Stimulated activated CD8-positive, alpha-beta memory T cell treated with anti-CD3 and anti-CD28 coated beads, Interleukin-12 subunit alpha, Interleukin-12 subunit beta, amount 100 ng/mL, for 24 hours (primary cell): Measurements from ENCODE around the gene ST6GALNAC5.
"Not testable (repeated sequence)": the region's sequence is repeated elsewhere in the genome, so short reads cannot be mapped to it uniquely, and the experiment has no call there.

Experiments
- DNase-seq: peaks from one replicate; pipeline ENCODE4 v3.0.0-alpha.2; 2020; ENCODE audit errors: extremely low read depth

The ST6GALNAC5 gene

DNA sequence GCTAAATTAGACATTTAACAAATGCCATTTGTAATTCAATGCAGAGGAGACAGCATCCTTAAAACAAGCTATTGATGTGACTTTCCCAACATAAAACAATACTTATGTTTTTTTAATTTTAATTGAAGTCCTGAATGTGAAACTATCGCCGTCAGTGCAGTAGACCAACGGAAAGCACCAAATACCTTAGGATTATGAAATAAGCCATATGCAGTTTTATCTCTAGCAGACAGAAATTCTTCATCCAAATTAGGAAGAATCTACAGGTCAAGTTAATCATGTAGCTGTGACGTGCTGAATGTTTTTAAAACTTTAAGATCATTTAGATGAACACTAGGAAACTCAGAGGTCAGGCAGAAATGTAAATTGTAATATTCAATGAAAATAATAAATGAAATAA, 714 bp upstream of the ST6GALNAC5 start:
- no peak for DNase-seq

DNA sequence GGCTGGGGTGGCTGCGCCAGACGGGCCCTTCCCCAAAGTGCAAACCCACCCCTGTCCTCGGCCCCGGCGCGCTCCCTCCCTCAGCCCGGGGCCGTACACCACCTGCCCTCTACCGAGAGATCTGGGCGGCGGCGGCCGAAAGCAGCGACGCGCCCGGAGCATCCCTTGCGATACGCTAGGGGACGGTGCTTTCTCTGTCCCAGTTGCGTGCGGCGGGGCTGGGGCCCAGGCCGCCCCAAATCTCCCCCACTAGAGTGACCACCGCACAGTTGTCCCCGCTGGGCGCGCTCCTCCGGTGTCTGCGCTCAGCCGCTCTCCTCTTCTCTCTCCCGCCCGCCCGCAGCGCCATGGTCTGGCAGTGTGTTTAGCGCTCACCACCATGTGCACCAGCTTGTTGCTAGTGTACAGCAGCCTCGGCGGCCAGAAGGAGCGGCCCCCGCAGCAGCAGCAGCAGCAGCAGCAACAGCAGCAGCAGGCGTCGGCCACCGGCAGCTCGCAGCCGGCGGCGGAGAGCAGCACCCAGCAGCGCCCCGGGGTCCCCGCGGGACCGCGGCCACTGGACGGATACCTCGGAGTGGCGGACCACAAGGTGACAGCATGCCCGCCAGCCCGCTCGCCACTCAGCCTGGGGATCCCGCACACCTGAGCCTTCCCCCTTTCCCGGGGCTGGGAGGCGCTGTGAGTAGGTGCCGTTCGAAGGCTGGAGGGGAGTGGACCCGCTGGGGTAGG, 1.0 kb downstream of the ST6GALNAC5 start:
- no peak for DNase-seq

DNA sequence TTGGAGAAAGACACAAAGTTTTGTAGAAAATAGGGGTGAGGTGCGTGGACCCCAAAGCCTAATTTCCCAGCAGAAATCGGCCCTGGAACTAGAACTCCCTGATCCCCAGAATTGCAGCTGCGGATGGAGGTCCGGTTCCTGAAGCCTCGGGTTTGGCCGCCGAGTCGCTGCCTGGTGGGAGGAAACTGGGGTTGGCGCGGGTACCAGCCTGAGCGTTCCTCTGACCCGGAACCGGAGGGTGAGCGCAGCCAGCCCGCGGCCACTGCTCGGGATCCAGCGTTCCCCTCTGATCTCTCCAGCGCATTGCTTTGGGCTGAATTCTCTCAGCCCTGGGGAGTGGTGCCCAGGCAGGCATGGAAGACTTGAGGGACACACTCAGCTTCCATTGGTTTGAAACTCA, 1.6 kb downstream of the ST6GALNAC5 start:
- no peak for DNase-seq

DNA sequence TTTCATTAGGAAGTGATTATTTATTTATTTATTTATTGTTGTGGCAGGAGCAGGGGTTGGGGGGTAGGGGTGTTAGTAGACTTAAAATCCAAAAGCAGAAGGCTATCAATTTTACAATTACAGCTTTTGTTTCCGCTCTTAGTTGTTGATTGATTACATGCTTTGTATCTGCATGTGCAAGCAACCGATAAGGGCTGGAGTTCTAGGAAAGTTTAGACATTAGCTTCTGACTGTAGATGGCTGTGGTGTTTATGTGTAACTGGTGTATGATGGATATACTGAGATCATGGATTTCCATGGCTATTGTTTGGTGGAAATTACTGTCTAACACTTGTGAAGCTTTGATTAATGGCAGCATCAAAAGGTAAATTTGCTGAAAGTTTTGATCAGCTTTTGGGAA, 2.8 kb downstream of the ST6GALNAC5 start:
- no peak for DNase-seq

DNA sequence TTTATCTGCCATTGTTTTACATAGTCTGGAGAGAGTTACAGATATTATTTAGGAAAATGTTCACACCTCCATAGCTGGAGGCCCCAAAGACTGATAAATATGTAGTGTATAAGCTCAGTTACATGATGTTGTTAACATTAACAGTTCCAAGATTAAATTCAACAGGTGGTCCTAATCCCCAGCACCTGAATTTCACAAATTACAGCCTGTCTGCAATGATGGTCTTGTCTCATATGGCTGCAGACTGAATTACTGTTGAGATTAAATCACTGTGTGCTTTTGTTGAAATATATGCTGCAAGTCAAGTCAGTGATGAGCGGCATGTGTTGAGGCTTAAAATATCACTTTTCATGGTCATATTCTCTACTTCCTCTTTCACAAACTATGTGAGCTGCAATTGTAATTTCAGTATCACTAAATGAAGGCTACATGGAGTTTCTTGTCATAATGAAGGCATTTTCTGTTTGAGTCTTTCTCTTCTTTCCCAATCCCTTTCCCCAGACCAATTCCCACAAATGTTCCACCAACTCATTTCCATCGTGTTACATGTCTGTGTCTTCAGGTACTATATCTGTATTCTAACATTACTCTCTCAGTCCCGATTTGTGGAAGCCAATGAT, 4.2 kb downstream of the ST6GALNAC5 start:
- DNase-seq, result no peak

DNA sequence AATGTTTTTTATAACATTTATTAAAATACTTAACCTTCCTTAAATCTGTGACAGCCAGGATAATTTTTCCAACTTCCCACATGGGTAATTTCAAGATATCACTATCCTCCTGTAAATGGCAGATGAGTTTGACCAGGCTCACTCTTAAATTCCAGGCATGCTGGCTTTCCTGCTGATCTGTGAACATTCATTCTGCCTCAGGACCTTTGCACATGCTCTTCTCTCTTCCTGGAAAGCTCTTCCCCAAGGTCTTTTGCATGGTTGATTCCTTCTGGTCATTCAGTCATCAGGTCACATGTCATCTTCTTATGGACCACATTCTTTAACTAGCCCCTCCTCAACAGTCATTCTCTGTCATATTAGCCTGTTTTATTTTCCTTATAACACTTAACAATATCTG, 5.7 kb downstream of the ST6GALNAC5 start:
- no peak for DNase-seq

DNA sequence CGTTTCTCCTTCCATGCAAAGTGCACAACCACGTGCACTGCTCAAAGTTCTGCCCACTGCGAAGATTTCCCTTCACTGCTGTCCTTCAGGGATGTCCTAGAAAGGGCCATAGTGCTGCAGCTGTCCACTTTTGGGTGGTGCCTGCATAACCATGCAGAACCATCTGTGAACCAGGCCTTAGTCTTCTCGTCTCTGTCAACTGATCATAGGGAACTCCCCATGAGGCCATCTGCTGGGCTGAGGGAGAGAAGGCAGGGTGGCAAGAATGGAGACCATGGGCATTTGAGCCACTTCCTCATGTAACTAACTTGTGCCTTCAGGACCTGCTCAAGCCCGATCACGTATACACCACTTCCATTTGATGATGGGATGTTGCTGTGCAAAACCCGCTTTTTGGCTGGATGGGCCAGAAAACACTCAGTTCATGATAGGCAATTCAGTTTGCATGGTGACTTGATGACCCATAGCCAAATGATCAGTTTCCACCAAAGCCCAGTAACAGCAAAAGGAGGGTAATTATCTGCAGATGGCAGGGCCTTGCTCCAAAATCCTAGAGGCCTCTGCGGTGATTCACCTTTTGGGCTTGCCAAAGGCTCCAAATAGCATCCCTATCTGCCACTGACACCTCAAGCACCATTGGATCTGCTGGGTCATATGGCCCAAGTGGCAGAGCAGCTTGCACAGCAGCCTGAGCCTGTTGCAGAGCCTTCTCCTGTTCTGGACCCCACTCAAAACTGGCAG, 9.5 kb downstream of the ST6GALNAC5 start:
- no peak for DNase-seq

DNA sequence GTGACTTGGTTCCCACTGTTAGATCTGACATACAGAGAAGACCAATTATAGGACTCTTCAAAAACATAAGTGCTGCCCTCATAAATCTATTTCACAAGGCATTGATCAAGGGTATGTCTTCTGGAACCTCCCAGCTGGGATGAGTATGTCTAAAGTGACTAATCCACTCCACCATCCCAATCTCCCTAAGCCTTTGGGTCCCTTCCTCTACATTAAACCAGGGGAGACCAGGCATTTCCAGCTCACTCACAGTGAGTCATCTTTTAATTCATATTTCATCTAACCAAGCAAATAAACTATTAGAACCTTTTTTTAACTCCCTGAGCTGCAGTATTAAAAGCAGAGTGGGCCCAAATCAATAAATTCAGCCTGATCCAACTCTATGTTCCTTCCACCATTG, 11.7 kb downstream of the ST6GALNAC5 start:
- not testable (repeated sequence) for DNase-seq

DNA sequence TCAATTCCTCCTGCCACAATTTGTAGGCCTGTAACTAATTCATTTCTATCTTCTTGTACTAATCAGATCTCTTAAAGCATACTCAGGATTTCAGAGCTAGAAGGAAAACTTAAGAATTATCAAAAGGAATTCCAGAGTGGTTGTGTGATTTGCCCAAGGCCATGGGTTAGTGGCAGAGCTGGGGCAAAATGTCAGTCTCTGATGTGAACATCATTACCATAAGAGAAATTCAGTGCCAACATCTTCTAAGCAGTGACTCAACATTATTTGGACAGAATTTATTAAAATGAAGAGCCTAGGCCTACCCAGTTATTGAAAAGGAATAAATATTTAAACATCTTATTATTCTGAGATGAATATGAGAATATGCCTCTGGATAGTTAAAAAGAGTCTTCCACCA, 14.5 kb downstream of the ST6GALNAC5 start:
- DNase-seq, result no peak

DNA sequence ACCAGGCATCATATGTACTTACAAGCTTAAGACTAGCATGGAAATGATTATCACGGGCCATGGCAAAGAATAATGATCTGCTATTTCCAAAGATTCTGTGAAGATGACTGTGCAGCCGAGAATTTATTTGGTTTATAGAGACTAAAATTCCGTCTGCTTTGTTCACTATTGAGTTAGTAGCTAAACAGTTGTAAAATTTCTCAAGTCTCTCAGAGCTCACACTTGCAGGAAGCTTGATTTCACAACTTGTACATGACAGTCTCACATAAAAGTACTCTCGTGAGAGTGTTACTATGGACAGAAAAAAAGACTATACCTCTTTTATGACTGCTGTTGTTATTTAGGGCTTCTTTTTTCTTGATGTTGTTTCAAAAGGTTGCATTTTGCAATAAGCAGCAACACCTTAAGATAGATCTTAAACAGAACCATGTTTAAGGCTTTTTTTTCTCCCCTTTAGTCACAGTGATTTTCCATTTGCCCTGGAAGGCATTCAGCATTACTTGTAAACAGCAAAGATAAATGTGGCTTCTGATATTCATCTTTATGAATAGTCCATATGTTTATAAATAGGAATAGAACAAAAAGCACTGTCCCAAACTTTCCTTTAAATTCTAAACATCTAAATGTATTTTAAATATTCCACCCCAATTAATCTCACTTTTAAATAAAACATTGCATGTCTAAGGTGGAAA, 24.8 kb downstream of the ST6GALNAC5 start:
- DNase-seq, result no peak

DNA sequence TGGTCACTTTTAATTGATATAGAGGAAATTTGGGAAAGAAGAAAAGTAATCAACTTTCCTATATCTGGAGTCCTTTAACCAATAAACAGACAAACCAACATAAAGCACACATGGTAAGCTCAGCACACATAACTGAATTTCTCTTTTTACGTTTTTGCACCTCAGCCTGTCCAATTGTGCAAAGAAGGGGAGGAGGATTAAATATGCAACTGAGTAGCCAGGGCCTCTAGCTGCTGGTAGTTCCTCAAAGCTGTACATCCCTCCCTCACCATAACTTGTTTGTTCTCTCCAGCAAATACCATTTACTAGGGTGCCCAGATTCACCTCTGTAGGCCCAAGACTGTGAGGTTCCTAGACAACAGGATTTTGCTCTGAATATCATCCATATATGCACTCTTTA, 25.4 kb downstream of the ST6GALNAC5 start:
- DNase-seq, result no peak

DNA sequence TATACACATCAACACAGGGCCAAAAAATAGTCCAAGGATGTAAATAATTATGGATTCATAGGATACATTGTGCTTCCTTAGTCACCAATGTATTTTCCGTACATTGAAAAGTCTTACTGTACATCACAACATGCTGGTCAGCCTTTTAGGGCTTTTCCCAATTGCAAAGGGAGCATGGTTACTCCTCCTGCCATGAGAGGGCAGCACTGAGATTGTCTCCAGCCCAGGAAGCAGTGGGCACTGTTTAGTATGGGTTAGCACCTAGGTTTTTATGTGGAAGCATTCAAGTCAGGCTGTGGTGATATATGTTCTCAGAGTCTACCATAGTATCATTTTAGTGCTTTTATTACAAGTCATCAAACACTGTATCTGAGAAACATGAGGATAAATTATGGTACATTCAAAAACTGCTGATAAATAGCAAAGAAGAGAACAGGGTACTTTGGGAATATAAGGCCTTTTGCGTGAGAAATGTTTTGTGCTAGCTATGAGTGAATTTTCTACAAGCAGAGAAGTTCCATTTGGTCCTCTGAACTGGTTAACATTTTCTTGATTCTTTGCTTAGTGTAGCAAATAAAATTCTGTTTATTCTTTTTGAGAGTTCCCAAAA, 34.0 kb downstream of the ST6GALNAC5 start:
- DNase-seq, result no peak

DNA sequence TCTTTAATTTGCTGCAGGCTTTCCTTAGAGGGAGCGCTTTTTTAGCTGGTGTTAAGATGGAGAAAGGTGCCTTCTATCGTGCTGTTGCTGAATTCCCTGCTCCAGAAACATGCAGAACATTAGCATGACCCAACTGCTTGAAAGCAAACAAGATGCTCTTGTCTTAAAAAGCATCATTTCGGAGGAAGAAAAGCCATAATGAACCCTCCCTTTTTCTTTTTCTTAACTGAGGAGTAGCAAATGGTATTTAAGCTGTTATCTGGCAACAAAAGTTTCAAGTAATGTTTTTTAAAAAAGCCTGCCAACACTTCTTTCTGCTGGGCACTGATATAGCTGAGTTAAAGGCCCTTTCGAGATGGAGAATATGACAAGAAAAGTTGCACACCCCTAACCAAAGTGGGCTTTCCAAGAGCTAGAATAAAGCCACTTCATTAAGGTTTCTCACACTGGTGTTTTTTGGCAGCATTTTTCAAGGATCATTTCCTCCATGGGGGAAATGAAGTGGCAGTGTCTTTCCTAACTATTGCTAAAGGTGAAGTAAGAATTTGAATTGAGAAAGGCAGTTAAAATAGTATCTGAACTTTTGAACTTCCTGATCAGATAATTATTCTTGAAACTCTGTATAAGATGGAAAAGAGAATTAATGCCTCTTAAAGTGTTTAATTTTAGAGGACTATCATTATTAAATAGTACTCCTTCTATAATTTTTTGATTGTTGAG, 38.8 kb downstream of the ST6GALNAC5 start:
- DNase-seq, result no peak

DNA sequence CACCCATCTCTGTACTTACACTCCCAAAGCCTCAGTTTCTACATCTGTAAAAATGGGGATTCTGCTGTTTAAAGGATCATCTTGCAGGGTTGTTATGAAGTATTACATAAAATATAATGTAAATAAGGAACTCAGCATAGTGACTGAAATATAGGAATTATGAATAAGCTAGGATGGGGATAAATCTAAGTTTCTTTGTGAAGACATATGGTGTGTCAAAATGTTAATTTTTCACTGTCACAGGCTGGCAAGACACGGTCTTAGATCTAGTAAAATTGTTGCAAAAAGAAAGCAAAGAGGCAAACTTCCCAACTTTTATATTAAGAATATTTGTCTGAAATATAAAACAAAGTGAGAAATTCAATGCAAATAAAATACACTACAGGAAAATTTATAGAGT, 42.0 kb downstream of the ST6GALNAC5 start:
- DNase-seq, result no peak

DNA sequence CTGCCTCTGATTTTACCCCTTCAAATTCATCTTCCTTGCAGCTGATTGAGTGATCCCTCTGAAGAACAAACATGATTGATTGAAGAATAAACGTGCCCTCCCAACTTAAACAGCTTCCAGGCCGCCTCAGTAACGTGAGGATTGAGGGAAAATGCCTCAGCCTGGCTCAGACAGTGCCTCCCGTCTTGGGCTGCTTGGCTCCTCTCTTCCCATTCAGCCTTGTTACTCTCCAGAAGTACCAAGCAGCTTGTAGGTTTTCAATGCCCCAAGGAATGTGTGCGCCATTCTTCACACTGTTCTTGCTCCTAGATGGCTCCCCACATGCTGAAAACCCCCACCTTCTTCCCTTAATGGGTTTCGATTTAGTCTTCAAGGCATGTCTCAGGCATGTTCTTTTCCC, 51.8 kb downstream of the ST6GALNAC5 start:
- DNase-seq, result no peak

DNA sequence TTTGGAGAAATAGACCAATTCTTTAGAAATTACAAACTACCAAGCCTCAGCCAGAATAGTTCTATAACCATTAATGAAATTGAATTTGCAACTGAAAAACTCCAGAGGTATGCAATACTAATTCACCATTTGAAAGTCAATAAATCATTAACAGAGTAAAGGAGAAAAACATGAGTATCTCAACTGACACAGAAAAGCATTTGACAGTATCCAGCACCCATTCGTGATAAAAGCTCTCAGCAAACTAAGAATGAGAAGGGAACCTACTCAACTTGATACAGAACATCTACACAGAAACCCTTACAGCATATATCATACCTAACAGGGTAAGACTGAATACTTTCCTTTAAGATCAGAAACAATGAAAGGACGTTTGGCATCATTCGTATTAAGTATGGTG, 54.3 kb downstream of the ST6GALNAC5 start:
- no peak for DNase-seq

DNA sequence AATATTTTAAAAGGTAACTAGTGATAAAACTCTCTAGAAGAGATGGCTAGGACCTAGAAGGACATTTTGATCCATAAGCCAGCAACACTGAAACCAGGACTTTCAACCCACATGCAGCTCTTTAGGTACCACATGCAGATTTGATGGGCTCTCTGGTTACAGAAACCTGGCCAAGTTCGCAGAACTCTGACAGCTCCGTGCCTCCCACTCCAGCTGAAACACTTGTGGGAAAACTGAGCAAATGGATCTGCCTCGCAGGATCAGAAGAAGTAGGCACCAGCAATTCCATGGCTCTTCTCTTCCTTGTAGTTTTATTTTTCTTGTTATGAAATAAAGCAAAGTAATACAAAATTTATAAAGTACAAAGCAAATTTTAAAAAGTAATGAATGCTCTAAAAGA, 58.5 kb downstream of the ST6GALNAC5 start:
- DNase-seq, result no peak

DNA sequence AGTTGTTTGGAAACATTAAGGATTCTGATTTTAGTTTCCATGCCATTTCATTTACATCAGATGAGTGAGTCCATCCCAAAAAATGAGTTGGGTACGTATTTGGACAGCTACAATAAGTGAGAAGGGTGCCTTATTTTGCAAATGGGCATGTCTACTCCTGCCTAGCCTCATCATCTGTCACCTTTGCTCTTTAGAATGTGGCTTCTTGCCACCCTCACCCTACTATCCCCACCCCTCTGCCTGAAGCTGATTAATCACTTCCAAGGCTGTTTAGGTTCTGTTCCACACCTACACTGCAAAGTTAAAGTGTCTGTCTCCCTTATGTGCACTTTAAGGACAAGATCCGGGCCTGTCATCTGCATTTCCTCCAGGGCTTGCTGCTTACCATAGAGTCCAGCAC, 61.2 kb downstream of the ST6GALNAC5 start:
- no peak for DNase-seq

DNA sequence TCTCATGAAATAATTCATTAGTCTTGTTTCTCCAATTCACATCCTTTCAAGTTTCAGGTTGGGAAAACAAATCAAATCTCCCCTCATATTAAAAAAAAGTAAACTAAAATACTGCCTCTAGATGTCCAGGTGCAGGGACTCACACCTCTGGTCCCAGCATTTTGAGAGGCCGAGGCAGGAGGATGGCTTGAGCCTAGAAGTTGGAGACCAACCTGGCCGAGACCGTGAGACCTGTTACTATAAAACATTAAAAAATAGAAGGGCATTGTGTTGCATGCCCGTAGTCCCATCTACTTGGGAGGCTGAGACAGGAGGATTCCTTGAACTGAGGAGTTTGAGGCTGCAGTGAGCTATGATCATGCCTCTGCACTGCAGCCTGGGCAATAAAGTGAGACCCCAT, 61.9 kb downstream of the ST6GALNAC5 start:
- no peak for DNase-seq

DNA sequence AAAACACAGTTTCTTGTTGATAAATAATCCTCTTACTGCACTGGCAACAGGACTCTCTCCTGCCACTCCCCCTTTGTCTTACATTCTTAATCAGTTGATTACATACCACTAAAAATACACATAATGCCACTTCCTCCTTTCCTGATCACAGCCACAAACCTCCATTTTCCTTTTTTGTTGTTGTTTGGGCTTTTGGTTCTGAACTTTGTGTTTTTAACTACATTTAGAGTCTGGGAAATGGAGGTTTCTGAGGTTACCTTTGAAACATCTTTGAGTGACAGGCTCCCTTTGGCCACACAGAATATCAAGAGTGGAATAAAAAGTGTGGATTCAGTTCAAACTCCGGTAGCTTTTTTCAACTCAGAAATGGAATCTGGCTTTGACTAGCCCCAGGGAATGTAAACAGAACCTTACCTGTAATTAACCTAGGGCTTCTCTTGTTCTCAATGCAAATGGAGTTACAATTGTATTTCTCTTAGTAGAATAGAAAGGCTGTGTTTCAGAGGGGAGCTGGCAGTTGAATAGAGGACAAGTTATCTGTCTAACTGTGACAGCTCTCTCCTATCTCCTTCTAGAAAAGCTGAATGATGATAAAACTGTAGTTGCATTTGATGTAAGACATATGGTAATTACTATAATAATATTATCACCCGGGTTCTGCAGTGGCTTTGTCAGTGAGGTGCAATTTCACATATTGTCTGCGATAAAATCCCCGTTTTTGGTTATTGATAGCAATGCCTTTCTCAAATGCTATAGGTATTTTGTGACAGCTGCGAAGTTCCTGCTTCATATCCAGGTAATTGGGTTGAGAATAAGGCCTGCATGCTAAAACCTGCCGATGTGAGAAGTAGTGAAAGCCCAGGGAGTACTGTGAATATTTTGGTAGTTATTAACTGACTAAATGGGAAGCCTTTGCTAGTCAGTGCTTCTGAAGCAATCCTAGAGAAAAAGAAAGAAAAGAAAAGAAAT, 66.9 kb downstream of the ST6GALNAC5 start:
- DNase-seq, result no peak
